GM08714 (cell line): Measurements from ENCODE around the gene USP38.

Experiments
- H3K4me3 ChIP-seq: fragments of 200-500 bp; sonication (Bioruptor generic); 2 replicates; pipeline ENCODE4 v1.5.1; 2014; ENCODE audit warnings: mild to moderate bottlenecking, low read length, inconsistent platforms
- ZNF274 ChIP-seq: IDR thresholded peaks from 2 replicates; pipeline ENCODE4 v1.6.1; 2012; ENCODE audit warnings: mild to moderate bottlenecking, low read depth, low read length

The USP38 gene

GRCh38 chr4:143240939-143241679 lies 56.4 kb downstream of the USP38 start:
- no peak for TF ChIP-seq ZNF274
- H3K4me3 ChIP-seq: no peak overlapping the region

- no peak overlapping the region for H3K4me3 ChIP-seq
- no peak for TF ChIP-seq ZNF274
Observed at GRCh38 chr4:143241892-143242291, 57.2 kb downstream of the USP38 start.

- H3K4me3 ChIP-seq: no peak overlapping the region
- TF ChIP-seq ZNF274: no peak
Observed at GRCh38 chr4:143243041-143243440, 58.3 kb downstream of the USP38 start.

GRCh38 chr4:143246977-143247376 lies 62.3 kb downstream of the USP38 start:
- TF ChIP-seq ZNF274: no peak

GRCh38 chr4:143247866-143248265 lies 63.1 kb downstream of the USP38 start:
- TF ChIP-seq ZNF274: no peak
- H3K4me3 ChIP-seq: no peak overlapping the region

More at GRCh38 chr4:143246977-143247376, 62.3 kb downstream of the USP38 start:
- H3K4me3 ChIP-seq: no peak overlapping the region

- no peak overlapping the region for H3K4me3 ChIP-seq
- TF ChIP-seq ZNF274: no peak
Observed at GRCh38 chr4:143248827-143249226, 64.1 kb downstream of the USP38 start.

GRCh38 chr4:143250617-143251016 lies 65.9 kb downstream of the USP38 start:
- TF ChIP-seq ZNF274: no peak
- H3K4me3 ChIP-seq: no peak overlapping the region

- TF ChIP-seq ZNF274: no peak
- H3K4me3 ChIP-seq: no peak overlapping the region
Observed at GRCh38 chr4:143251348-143251747, 66.6 kb downstream of the USP38 start.

- no peak overlapping the region for H3K4me3 ChIP-seq
- no peak for TF ChIP-seq ZNF274
Observed at GRCh38 chr4:143251779-143252178, 67.1 kb downstream of the USP38 start.

- no peak overlapping the region for H3K4me3 ChIP-seq
- TF ChIP-seq ZNF274: no peak
Observed at GRCh38 chr4:143252478-143252877, 67.8 kb downstream of the USP38 start.

- H3K4me3 ChIP-seq: no peak overlapping the region
- TF ChIP-seq ZNF274: no peak
Observed at GRCh38 chr4:143253166-143253565, 68.4 kb downstream of the USP38 start.

GRCh38 chr4:143254491-143255226 lies 69.9 kb downstream of the USP38 start:
- TF ChIP-seq ZNF274: no peak
- H3K4me3 ChIP-seq: no peak overlapping the region

GRCh38 chr4:143256456-143256855 lies 71.7 kb downstream of the USP38 start:
- no peak for TF ChIP-seq ZNF274
- H3K4me3 ChIP-seq: no peak overlapping the region

- no peak overlapping the region for H3K4me3 ChIP-seq
- no peak for TF ChIP-seq ZNF274
Observed at GRCh38 chr4:143257356-143257755, 72.6 kb downstream of the USP38 start.

GRCh38 chr4:143260750-143261149 lies 76.0 kb downstream of the USP38 start:
- TF ChIP-seq ZNF274: no peak
- no peak overlapping the region for H3K4me3 ChIP-seq
